ENCODE measurements around the gene RSF1.

RSF1 gene

GRCh38 chr11:77723024-77723423 lies 97.5 kb downstream of the RSF1 start:
- in situ Hi-C loops (cut with HindIII; ENCODE audit: low pct_ligation_motif_present, low pct_unique_long_range_greater_than_20kb, low sequenced_read_pairs): no loop called here
- DNase-seq: no peak

GRCh38 chr11:77710358-77710757 lies 110.2 kb downstream of the RSF1 start:
- no peak for DNase-seq
- in situ Hi-C loops (cut with HindIII; ENCODE audit: low pct_ligation_motif_present, low pct_unique_long_range_greater_than_20kb, low sequenced_read_pairs): no loop called here

GRCh38 chr11:77705876-77706579 lies 114.5 kb downstream of the RSF1 start:
- in situ Hi-C loops (cut with HindIII; ENCODE audit: low pct_ligation_motif_present, low pct_unique_long_range_greater_than_20kb, low sequenced_read_pairs): no loop called here
- no peak for DNase-seq

- peak; percentile 48 for DNase-seq
- in situ Hi-C loops (cut with HindIII; ENCODE audit: low pct_ligation_motif_present, low pct_unique_long_range_greater_than_20kb, low sequenced_read_pairs): no loop called here
These were observed 115.2 kb downstream of the RSF1 start for GRCh38 chr11:77705195-77705875.

GRCh38 chr11:77704029-77704428 lies 116.5 kb downstream of the RSF1 start:
- DNase-seq: no peak

GRCh38 chr11:77699425-77699824 lies 121.1 kb downstream of the RSF1 start:
- DNase-seq: no peak
- in situ Hi-C loops (cut with HindIII; ENCODE audit: low pct_ligation_motif_present, low pct_unique_long_range_greater_than_20kb, low sequenced_read_pairs): no loop called here

More at GRCh38 chr11:77704029-77704428, 116.5 kb downstream of the RSF1 start:
- in situ Hi-C loops (cut with HindIII; ENCODE audit: low pct_ligation_motif_present, low pct_unique_long_range_greater_than_20kb, low sequenced_read_pairs): no loop called here

GRCh38 chr11:77698896-77699295 lies 121.6 kb downstream of the RSF1 start:
- in situ Hi-C loops (cut with HindIII; ENCODE audit: low pct_ligation_motif_present, low pct_unique_long_range_greater_than_20kb, low sequenced_read_pairs): no loop called here

GRCh38 chr11:77697865-77698264 lies 122.7 kb downstream of the RSF1 start:
- in situ Hi-C loops (cut with HindIII; ENCODE audit: low pct_ligation_motif_present, low pct_unique_long_range_greater_than_20kb, low sequenced_read_pairs): no loop called here

More at GRCh38 chr11:77698896-77699295, 121.6 kb downstream of the RSF1 start:
- DNase-seq: no peak

GRCh38 chr11:77695417-77695816 lies 125.1 kb downstream of the RSF1 start:
- no peak for DNase-seq
- in situ Hi-C loops (cut with HindIII; ENCODE audit: low pct_ligation_motif_present, low pct_unique_long_range_greater_than_20kb, low sequenced_read_pairs): no loop called here

More at GRCh38 chr11:77697865-77698264, 122.7 kb downstream of the RSF1 start:
- no peak for DNase-seq

- DNase-seq: no peak
- in situ Hi-C loops (cut with HindIII; ENCODE audit: low pct_ligation_motif_present, low pct_unique_long_range_greater_than_20kb, low sequenced_read_pairs): no loop called here
These were observed 129.9 kb downstream of the RSF1 start for GRCh38 chr11:77690649-77691048.

- no peak for DNase-seq
- in situ Hi-C loops (cut with HindIII; ENCODE audit: low pct_ligation_motif_present, low pct_unique_long_range_greater_than_20kb, low sequenced_read_pairs): no loop called here
These were observed 133.4 kb downstream of the RSF1 start for GRCh38 chr11:77687088-77687487.

GRCh38 chr11:77677138-77677537 lies 143.4 kb downstream of the RSF1 start:
- in situ Hi-C loops (cut with HindIII; ENCODE audit: low pct_ligation_motif_present, low pct_unique_long_range_greater_than_20kb, low sequenced_read_pairs): no loop called here
- no peak for DNase-seq

- DNase-seq: peak; percentile 54
These were observed 148.3 kb downstream of the RSF1 start for GRCh38 chr11:77672264-77672663.

GRCh38 chr11:77669848-77670511 lies 150.5 kb downstream of the RSF1 start:
- no peak for DNase-seq
- in situ Hi-C loops (cut with HindIII; ENCODE audit: low pct_ligation_motif_present, low pct_unique_long_range_greater_than_20kb, low sequenced_read_pairs): no loop called here

More at GRCh38 chr11:77672264-77672663, 148.3 kb downstream of the RSF1 start:
- in situ Hi-C loops (cut with HindIII; ENCODE audit: low pct_ligation_motif_present, low pct_unique_long_range_greater_than_20kb, low sequenced_read_pairs): no loop called here

- no peak for DNase-seq
- in situ Hi-C loops (cut with HindIII; ENCODE audit: low pct_ligation_motif_present, low pct_unique_long_range_greater_than_20kb, low sequenced_read_pairs): no loop called here
These were observed 151.8 kb downstream of the RSF1 start for GRCh38 chr11:77668760-77669159.

- in situ Hi-C loops (cut with HindIII; ENCODE audit: low pct_ligation_motif_present, low pct_unique_long_range_greater_than_20kb, low sequenced_read_pairs): no loop called here
- no peak for DNase-seq
These were observed 155.1 kb downstream of the RSF1 start for GRCh38 chr11:77665240-77665965.

- in situ Hi-C loops (cut with HindIII; ENCODE audit: low pct_ligation_motif_present, low pct_unique_long_range_greater_than_20kb, low sequenced_read_pairs): no loop called here
- DNase-seq: no peak
These were observed 158.9 kb downstream of the RSF1 start for GRCh38 chr11:77661670-77662069.

- in situ Hi-C loops (cut with HindIII; ENCODE audit: low pct_ligation_motif_present, low pct_unique_long_range_greater_than_20kb, low sequenced_read_pairs): no loop called here
- DNase-seq: no peak
These were observed 159.6 kb downstream of the RSF1 start for GRCh38 chr11:77660947-77661346.
